HEK293 (cell line): ENCODE data around the gene PPT2.
A peak's percentile ranks its signal among the peaks of the same experiment; 100 is the strongest.
"Not testable (repeated sequence)": the region's sequence is repeated elsewhere in the genome, so short reads cannot be mapped to it uniquely, and the experiment has no call there.

Experiments used
- CTCF ChIA-PET: fragments of 350-600 bp; formaldehyde crosslinking; extraction: SDS; loops from one replicate; lab custom pipeline; 2021; ENCODE audit warnings: antibody characterized with exemption; lab: Yijun Ruan, JAX
- POLR2A ChIA-PET: fragments of 300-600 bp; formaldehyde crosslinking; extraction: SDS; loops from one replicate; lab custom pipeline; 2020; ENCODE audit warnings: antibody characterized with exemption, inconsistent platforms; lab: Yijun Ruan, JAX
- H3K27ac ChIP-seq: fragments of 200-500 bp; sonication (Bioruptor generic); 2 replicates; pipeline ENCODE4 v1.5.1; 2014; ENCODE audit warnings: low read depth, low read length, control low read depth, inconsistent platforms; ENCODE audit errors: extremely low read depth
- H3K36me3 ChIP-seq, 2 experiments: fragments of 200-500 bp in 1 of 2; sonication (Bioruptor generic) in 1 of 2; 1 replicate in 1 of 2; 2 replicates in 1 of 2; pipeline ENCODE4 v1.5.1; 2014 to 2017; ENCODE audit warnings: inconsistent platforms in 2 of 2, low read length in 2 of 2; ENCODE audit not compliant: control insufficient read depth in 2 of 2, insufficient read depth in 1 of 2
- H3K4me1 ChIP-seq: fragments of 200-500 bp; sonication (Bioruptor generic); 2 replicates; pipeline ENCODE4 v1.5.1; 2014; ENCODE audit warnings: mild to moderate bottlenecking, low read length, inconsistent platforms; ENCODE audit not compliant: control insufficient read depth, insufficient read depth
- H3K4me3 ChIP-seq: 2 replicates; pipeline ENCODE4 v1.5.1; 2011; ENCODE audit warnings: low read depth, mild to moderate bottlenecking, control low read depth, low read length, moderate library complexity
- H3K9me3 ChIP-seq: fragments of 200-500 bp; sonication (Bioruptor generic); 2 replicates; pipeline ENCODE4 v1.5.1; 2014; ENCODE audit warnings: low read depth, low read length, inconsistent platforms; ENCODE audit not compliant: control insufficient read depth, insufficient read depth
- EGR2 ChIP-seq: fragments of 450-650 bp; formaldehyde crosslinking; IDR thresholded peaks from 2 replicates; pipeline ENCODE4 v1.5.1; 2016; ENCODE audit warnings: low read depth, missing biosample characterization, missing genetic modification characterization
- KLF10 ChIP-seq: fragments of 450-650 bp; IDR thresholded peaks from 2 replicates; pipeline ENCODE4 v1.5.1; 2018; ENCODE audit warnings: missing biosample characterization, mild to moderate bottlenecking, missing genetic modification characterization
- KLF9 ChIP-seq: fragments of 450-650 bp; formaldehyde crosslinking; IDR thresholded peaks from 2 replicates; pipeline ENCODE4 v1.5.1; 2016; ENCODE audit warnings: missing biosample characterization, missing genetic modification characterization, low read depth
- PRDM1 ChIP-seq: fragments of 450-650 bp; formaldehyde crosslinking; IDR thresholded peaks from 2 replicates; pipeline ENCODE4; 2016; ENCODE audit warnings: missing biosample characterization, missing genetic modification characterization
- SP2 ChIP-seq: fragments of 450-650 bp; formaldehyde crosslinking; IDR thresholded peaks from 2 replicates; pipeline ENCODE4 v1.5.1; 2016; ENCODE audit warnings: missing biosample characterization, missing genetic modification characterization
- YY1 ChIP-seq: fragments of 450-650 bp; formaldehyde crosslinking; IDR thresholded peaks from 2 replicates; pipeline ENCODE4 v1.5.1; 2018; ENCODE audit warnings: missing biosample characterization, missing genetic modification characterization
- ZBTB48 ChIP-seq: fragments of 450-650 bp; formaldehyde crosslinking; IDR thresholded peaks from 2 replicates; pipeline ENCODE4 v1.5.1; 2016; ENCODE audit warnings: missing biosample characterization, missing genetic modification characterization
- ZNF335 ChIP-seq: fragments of 450-650 bp; formaldehyde crosslinking; conservative IDR thresholded peaks from 2 replicates; pipeline ENCODE4 v1.5.1; 2016; ENCODE audit warnings: missing biosample characterization, missing genetic modification characterization
- ZNF600 ChIP-seq: fragments of 450-650 bp; formaldehyde crosslinking; IDR thresholded peaks from 2 replicates; pipeline ENCODE4 v1.5.1; 2016; ENCODE audit warnings: missing biosample characterization, missing genetic modification characterization
- ZNF629 ChIP-seq: fragments of 450-650 bp; formaldehyde crosslinking; IDR thresholded peaks from 2 replicates; pipeline ENCODE4 v1.5.1; 2017; ENCODE audit warnings: missing biosample characterization, missing genetic modification characterization
- TF ChIP-seq, protein P1 (sequence below): fragments of 450-650 bp; formaldehyde crosslinking; IDR thresholded peaks from 2 replicates; pipeline ENCODE4 v1.5.1; 2016; ENCODE audit warnings: missing biosample characterization, missing genetic modification characterization
- TF ChIP-seq, protein P2 (sequence below): fragments of 450-650 bp; formaldehyde crosslinking; IDR thresholded peaks from 2 replicates; pipeline ENCODE4 v1.5.1; 2017; ENCODE audit warnings: missing biosample characterization, missing genetic modification characterization
- TF ChIP-seq, protein P3 (sequence below): fragments of 450-650 bp; formaldehyde crosslinking; IDR thresholded peaks from 2 replicates; pipeline ENCODE4 v1.5.1; 2016; ENCODE audit warnings: missing biosample characterization, missing genetic modification characterization
- TF ChIP-seq, protein P4 (sequence below): fragments of 450-650 bp; formaldehyde crosslinking; IDR thresholded peaks from 2 replicates; pipeline ENCODE4 v1.5.1; 2016; ENCODE audit warnings: missing biosample characterization, missing genetic modification characterization
- TF ChIP-seq, protein P5 (sequence below): fragments of 450-650 bp; formaldehyde crosslinking; IDR thresholded peaks from 2 replicates; pipeline ENCODE4 v1.5.1; 2016; ENCODE audit warnings: missing biosample characterization, missing genetic modification characterization

PPT2 gene

DNA sequence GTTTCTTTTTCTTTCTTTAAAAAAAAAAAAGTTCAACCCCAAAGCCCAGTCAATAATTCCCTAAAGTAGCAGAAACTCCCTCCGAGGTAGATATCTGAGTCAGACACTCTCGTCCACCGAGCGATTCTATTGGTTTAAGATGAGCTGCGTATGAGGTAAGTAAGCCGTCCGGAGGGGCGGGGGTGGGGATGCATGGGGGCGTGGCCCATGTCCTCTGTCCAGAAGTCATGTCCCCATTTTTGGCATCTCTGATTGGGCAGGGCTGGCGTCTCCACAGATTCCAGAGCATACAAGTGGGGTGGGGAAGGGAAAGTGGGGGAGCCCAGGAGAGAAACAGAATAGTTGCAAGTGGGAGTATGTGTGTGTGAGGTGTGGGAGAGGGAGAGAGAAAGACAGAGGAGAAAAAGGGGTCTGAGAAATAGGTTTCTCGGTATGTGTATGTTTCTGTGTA, 31.8 kb downstream of the PPT2 start:
- not testable (repeated sequence) for H3K27ac ChIP-seq, H3K4me1 ChIP-seq, H3K4me3 ChIP-seq, H3K9me3 ChIP-seq
- ChIA-PET POLR2A (interaction anchor here (0.6 to 1.4 kb wide), 12 partner anchors 8 to 786 kb away, joined by 3 to 15 read pairs (median 4); partner anchors contain the start of genes AGPAT1 and MCCD1), CTCF (interaction anchor here (0.6 to 0.9 kb wide), 5 partner anchors 9 to 748 kb away, joined by 3 to 10 read pairs (median 6); no protein-coding TSS in a partner anchor)
- peaks cover 0 to 61% of the 10 kb centered on the region in 2 experiments; a peak in 2 of 3 replicates for H3K36me3 ChIP-seq
- peak; percentile 29; the same call in 1 of the 2 replicates for TF ChIP-seq KLF10 (tag by site-specific recombination)
- TF ChIP-seq ZNF629 (tag by site-specific recombination), result peak; percentile 31; the same call in 1 of the 2 replicates
- peak; percentile 37; the same call in 1 of the 2 replicates for TF ChIP-seq EGR2 (tag by site-specific recombination)
- TF ChIP-seq KLF9 (tag by site-specific recombination), result peak; percentile 85
- peak; percentile 76 for TF ChIP-seq SP2
- TF ChIP-seq PRDM1 (tag by site-specific recombination), result peak; percentile 44; the same call in 1 of the 2 replicates
- TF ChIP-seq, protein P1, sequence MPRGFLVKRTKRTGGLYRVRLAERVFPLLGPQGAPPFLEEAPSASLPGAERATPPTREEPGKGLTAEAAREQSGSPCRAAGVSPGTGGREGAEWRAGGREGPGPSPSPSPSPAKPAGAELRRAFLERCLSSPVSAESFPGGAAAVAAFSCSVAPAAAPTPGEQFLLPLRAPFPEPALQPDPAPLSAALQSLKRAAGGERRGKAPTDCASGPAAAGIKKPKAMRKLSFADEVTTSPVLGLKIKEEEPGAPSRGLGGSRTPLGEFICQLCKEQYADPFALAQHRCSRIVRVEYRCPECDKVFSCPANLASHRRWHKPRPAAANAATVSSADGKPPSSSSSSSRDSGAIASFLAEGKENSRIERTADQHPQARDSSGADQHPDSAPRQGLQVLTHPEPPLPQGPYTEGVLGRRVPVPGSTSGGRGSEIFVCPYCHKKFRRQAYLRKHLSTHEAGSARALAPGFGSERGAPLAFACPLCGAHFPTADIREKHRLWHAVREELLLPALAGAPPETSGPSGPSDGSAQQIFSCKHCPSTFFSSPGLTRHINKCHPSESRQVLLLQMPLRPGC, result 0 out of 2 replicates have a peak, but pooled peaks have one; percentile 37
- TF ChIP-seq, protein P2, sequence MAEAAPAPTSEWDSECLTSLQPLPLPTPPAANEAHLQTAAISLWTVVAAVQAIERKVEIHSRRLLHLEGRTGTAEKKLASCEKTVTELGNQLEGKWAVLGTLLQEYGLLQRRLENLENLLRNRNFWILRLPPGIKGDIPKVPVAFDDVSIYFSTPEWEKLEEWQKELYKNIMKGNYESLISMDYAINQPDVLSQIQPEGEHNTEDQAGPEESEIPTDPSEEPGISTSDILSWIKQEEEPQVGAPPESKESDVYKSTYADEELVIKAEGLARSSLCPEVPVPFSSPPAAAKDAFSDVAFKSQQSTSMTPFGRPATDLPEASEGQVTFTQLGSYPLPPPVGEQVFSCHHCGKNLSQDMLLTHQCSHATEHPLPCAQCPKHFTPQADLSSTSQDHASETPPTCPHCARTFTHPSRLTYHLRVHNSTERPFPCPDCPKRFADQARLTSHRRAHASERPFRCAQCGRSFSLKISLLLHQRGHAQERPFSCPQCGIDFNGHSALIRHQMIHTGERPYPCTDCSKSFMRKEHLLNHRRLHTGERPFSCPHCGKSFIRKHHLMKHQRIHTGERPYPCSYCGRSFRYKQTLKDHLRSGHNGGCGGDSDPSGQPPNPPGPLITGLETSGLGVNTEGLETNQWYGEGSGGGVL (tag by site-specific recombination), result 0 out of 2 replicates have a peak, but pooled peaks have one; percentile 27
- peak; percentile 68 for TF ChIP-seq ZNF600 (tag by site-specific recombination)
- TF ChIP-seq, protein P3, sequence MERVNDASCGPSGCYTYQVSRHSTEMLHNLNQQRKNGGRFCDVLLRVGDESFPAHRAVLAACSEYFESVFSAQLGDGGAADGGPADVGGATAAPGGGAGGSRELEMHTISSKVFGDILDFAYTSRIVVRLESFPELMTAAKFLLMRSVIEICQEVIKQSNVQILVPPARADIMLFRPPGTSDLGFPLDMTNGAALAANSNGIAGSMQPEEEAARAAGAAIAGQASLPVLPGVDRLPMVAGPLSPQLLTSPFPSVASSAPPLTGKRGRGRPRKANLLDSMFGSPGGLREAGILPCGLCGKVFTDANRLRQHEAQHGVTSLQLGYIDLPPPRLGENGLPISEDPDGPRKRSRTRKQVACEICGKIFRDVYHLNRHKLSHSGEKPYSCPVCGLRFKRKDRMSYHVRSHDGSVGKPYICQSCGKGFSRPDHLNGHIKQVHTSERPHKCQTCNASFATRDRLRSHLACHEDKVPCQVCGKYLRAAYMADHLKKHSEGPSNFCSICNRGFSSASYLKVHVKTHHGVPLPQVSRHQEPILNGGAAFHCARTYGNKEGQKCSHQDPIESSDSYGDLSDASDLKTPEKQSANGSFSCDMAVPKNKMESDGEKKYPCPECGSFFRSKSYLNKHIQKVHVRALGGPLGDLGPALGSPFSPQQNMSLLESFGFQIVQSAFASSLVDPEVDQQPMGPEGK (tag by site-specific recombination), result peak; percentile 47; the same call in 1 of the 2 replicates

DNA sequence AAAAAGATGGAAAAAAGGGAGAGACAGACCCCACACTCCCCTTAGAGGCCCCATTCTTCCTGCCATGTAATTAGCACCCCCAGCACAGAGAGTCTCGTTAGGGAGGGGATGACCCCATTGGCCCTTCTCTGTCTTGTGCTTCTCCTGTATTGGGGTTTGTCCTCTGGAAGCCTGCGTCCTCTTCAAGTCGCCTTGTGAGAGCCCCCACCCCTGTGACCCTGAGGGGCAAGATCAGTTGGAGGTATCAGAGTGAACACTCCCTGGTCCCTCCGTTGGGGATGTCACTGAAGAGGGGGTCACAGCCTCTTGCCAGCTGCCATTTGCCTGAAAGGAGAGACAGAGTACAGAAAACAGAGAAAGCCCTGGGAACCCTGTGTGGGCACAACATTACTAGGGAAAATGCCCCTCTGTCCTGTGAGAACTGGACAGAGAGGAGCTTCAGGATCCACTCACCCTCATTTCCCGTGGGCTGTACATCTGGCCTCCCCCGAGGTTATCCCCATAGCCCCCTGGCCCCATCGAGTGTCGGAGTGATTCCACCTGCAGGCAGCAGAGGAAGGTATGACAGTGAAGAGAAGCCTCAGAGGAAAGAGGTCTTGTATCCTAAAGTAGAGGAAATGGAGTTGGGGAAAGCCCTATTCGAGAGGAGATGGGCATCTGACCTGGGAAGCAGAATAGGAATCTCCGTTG, 32.4 kb downstream of the PPT2 start:
- H3K4me1 ChIP-seq, H3K9me3 ChIP-seq, H3K4me3 ChIP-seq, H3K27ac ChIP-seq: not testable (repeated sequence)
- POLR2A ChIA-PET, result interaction anchor here (0.7 to 1.8 kb wide), 4 partner anchors 9 to 61 kb away, joined by 5 to 15 read pairs (median 9); partner anchors contain the start of gene AGPAT1
- H3K36me3 ChIP-seq, result peaks cover 0 to 55% of the 10 kb centered on the region in 2 experiments; a peak in 2 of 3 replicates
- CTCF ChIA-PET, result interaction anchor here (0.6 to 0.9 kb wide), 4 partner anchors 8 to 66 kb away, joined by 3 to 10 read pairs (median 6); no protein-coding TSS in a partner anchor

DNA sequence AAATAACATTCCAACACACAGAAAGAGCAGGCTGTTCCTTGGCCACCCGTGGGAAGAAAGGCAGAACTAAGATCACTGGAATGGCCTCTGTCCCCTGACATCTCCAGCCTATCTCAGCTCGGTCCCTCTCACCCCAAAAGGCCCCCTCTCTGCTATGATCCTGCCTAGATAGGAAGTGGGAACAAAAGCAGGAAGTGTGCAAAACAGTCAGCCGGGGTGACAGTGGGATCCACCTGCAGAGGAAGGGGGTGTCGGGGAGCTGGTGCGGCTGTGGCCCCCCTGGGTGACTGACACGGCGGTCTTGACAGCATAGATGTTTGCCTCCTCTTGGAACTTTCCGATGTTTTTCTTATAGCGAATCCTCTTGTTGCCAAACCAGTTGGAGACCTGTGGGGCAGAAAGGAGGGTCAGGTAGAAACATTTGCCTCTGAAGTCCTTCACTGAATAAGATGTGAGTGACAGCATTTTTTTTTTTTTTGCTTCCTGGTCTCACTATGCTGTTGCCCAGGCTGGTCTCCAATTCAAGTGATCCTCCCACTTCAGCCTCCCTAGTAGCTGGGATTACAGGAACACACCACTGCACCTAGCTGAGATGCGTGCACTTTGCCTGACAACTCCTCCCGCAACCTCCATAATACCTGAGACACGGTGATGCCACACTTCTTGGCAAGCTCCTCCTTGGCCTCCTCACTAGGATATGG, 33.2 kb downstream of the PPT2 start:
- H3K36me3 ChIP-seq, result peaks cover 0 to 50% of the 10 kb centered on the region in 2 experiments; a peak in 1 of 3 replicates
- TF ChIP-seq YY1 (no peak), ZBTB48 (tag by site-specific recombination) (no peak), ZNF600 (tag by site-specific recombination) (0 out of 2 replicates have a peak, but pooled peaks have one; percentile 50), ZNF335 (tag by site-specific recombination) (0 out of 2 replicates have a peak, but pooled peaks have one; percentile 12)
- TF ChIP-seq, protein P4, sequence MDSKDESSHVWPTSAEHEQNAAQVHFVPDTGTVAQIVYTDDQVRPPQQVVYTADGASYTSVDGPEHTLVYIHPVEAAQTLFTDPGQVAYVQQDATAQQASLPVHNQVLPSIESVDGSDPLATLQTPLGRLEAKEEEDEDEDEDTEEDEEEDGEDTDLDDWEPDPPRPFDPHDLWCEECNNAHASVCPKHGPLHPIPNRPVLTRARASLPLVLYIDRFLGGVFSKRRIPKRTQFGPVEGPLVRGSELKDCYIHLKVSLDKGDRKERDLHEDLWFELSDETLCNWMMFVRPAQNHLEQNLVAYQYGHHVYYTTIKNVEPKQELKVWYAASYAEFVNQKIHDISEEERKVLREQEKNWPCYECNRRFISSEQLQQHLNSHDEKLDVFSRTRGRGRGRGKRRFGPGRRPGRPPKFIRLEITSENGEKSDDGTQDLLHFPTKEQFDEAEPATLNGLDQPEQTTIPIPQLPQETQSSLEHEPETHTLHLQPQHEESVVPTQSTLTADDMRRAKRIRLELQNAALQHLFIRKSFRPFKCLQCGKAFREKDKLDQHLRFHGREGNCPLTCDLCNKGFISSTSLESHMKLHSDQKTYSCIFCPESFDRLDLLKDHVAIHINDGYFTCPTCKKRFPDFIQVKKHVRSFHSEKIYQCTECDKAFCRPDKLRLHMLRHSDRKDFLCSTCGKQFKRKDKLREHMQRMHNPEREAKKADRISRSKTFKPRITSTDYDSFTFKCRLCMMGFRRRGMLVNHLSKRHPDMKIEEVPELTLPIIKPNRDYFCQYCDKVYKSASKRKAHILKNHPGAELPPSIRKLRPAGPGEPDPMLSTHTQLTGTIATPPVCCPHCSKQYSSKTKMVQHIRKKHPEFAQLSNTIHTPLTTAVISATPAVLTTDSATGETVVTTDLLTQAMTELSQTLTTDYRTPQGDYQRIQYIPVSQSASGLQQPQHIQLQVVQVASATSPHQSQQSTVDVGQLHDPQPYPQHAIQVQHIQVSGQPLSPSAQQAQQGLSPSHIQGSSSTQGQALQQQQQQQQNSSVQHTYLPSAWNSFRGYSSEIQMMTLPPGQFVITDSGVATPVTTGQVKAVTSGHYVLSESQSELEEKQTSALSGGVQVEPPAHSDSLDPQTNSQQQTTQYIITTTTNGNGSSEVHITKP (tag by site-specific recombination), result peak; percentile 32; the same call in 1 of the 2 replicates
- TF ChIP-seq, protein P5, sequence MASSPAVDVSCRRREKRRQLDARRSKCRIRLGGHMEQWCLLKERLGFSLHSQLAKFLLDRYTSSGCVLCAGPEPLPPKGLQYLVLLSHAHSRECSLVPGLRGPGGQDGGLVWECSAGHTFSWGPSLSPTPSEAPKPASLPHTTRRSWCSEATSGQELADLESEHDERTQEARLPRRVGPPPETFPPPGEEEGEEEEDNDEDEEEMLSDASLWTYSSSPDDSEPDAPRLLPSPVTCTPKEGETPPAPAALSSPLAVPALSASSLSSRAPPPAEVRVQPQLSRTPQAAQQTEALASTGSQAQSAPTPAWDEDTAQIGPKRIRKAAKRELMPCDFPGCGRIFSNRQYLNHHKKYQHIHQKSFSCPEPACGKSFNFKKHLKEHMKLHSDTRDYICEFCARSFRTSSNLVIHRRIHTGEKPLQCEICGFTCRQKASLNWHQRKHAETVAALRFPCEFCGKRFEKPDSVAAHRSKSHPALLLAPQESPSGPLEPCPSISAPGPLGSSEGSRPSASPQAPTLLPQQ (tag by site-specific recombination), result no peak
- TF ChIP-seq, all 188 proteins: peak for 3
- Histone ChIP-seq H3K27ac (no peak overlapping the region), H3K4me1 (peaks cover 6% of the 10 kb centered on the region), H3K9me3 (no peaks in the 10 kb centered on the region), H3K4me3 (no peak overlapping the region)
- POLR2A ChIA-PET, result interaction anchor here (1.8 to 1.9 kb wide), 2 partner anchors 8 to 18 kb away, joined by 5 to 11 read pairs; no protein-coding TSS in a partner anchor
- CTCF ChIA-PET, result interaction anchor here (0.6 kb wide), 1 partner anchor 8 kb away, joined by 3 read pairs; no protein-coding TSS in a partner anchor
